GM10266 (cell line): ENCODE measurements around the gene DIPK2A.

Experiments used
- DNase-seq: peaks from one replicate; pipeline ENCODE4 v3.0.0; 2012; ENCODE audit errors: extremely low spot score
- CTCF ChIP-seq: IDR thresholded peaks from 2 replicates; pipeline ENCODE4 v1.5.1; 2012; ENCODE audit warnings: mild to moderate bottlenecking, low read depth; ENCODE audit not compliant: control insufficient read depth, insufficient read depth; ENCODE audit errors: missing control alignments

The DIPK2A gene

GRCh38 chr3:143974271-143975238 lies 2.9 kb downstream of the DIPK2A start:
- no peak for TF ChIP-seq CTCF
- DNase-seq: no peak

GRCh38 chr3:143975554-143976152 lies 4.0 kb downstream of the DIPK2A start:
- peak; percentile 50 for TF ChIP-seq CTCF
- DNase-seq: peak; percentile 24

- DNase-seq: peak; percentile 20
- no peak for TF ChIP-seq CTCF
Measured at GRCh38 chr3:143977341-143978262, 6.0 kb downstream of the DIPK2A start.

GRCh38 chr3:143978263-143978631 lies 6.6 kb downstream of the DIPK2A start:
- no peak for DNase-seq
- no peak for TF ChIP-seq CTCF

- DNase-seq: no peak
- TF ChIP-seq CTCF: no peak
Measured at GRCh38 chr3:143979041-143979440, 7.4 kb downstream of the DIPK2A start.

GRCh38 chr3:143979813-143980212 lies 8.2 kb downstream of the DIPK2A start:
- no peak for DNase-seq
- no peak for TF ChIP-seq CTCF

GRCh38 chr3:143988306-143988705 lies 16.7 kb downstream of the DIPK2A start:
- no peak for DNase-seq
- no peak for TF ChIP-seq CTCF
